SW 1271 (cell line): ENCODE data around the gene KCMF1.

ENCODE experiments used
- DNase-seq, 2 experiments: peaks; one replicate each; lab custom pipeline; 2025; lab: John Stamatoyannopoulos, UW

KCMF1 gene

DNA sequence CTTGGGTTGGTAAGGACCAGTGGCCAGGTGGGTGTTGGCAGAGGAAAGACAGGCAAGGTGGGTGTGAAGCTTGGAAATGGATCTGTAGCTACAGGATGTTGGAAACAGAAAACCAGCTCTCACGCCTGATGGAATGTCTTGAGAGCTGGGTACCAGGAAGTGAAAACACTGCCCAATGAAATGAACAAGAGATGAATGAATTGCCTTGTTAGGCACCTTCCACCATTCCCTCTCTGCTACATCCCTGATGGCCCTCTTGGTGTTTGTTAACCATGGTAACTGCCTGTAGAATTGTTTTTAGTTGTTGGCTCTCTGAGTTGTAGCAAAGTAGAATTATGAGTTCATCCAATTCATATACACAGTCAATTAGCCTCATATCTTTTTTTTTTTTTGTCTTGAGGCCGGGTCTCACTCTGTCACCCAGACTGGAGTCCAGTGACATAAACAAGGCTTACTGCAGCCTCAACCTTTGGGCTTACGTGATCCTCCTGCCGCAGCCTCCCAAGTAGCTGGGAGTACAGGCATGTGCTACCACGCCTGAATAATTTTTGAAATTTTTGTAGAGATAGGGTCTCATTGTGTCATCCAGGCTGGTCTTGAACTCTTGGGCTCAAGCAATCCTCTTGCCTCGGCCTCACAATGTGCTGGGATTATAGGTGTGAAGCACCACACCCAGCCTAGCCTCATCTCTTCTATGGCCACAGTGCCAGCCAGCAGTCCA is 9.5 kb downstream of the KCMF1 start:
- peak in 1 of 2 experiments; percentile 28 for DNase-seq

GRCh38 chr2:84986018-84986417 is 15.1 kb downstream of the KCMF1 start:
- DNase-seq = no peak

GRCh38 chr2:84989422-84989821 is 18.5 kb downstream of the KCMF1 start:
- DNase-seq = no peak

GRCh38 chr2:84989927-84990326 is 19.0 kb downstream of the KCMF1 start:
- DNase-seq = no peak

- peak in 1 of 2 experiments; percentile 23 for DNase-seq
These were observed 20.6 kb downstream of the KCMF1 start for GRCh38 chr2:84991404-84992160.

DNA sequence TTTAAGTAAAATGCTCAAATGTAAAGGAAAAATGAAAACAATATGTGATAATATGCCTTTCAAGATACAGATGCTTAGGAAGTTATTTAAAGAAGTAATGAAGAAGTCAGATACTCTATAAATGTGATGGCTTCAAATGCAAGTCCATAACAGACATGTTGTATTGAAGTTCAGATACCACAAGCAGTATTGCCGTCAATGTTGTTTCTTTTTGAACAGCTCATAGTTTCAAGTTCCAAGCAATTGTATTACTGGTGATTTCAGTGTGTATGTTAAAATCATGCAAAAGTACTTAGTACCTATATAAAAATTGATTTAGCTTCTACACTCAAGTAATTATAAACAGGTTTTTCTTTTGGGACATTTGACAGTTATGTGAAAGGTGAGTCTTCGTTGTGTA is 24.9 kb downstream of the KCMF1 start:
- DNase-seq = no peak

DNA sequence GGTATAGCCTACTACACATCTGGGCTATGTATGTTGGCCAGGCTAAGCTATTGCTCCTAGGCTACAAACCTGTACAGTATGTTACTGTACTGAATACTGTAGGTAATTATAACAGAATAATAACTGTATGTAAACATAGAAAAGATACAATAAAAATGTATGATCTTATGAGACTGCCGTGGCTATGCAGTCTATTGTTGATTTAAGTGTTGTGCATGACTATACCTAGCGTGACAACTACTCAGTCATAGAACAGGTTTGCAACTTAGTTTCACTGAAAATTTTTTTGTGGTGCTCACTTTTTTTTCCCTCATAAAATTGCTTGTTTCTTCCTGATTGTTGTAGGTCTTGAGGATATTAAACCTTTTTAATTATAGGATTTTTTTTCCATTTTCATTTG is 25.9 kb downstream of the KCMF1 start:
- DNase-seq = no peak

DNA sequence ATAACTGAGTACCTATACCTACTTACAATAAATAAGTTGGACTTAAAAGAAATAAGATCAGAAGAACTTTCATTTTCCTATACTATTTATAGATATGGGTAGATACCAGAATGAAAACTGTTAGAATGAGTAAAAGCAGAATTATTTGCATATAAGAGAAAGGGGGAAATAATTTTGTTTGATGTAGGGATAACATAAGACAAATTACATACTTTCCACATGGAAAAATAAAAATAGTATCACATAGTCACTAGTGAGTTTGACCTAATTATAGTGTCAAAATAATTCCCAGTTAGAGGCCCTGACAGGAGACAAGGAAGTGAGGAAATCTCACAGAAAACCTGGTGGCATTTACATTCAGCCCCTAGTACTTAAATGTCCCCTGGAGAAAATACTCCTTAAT is 28.6 kb downstream of the KCMF1 start:
- no peak for DNase-seq

- no peak for DNase-seq
These were observed 30.6 kb downstream of the KCMF1 start for GRCh38 chr2:85001595-85001994.

DNA sequence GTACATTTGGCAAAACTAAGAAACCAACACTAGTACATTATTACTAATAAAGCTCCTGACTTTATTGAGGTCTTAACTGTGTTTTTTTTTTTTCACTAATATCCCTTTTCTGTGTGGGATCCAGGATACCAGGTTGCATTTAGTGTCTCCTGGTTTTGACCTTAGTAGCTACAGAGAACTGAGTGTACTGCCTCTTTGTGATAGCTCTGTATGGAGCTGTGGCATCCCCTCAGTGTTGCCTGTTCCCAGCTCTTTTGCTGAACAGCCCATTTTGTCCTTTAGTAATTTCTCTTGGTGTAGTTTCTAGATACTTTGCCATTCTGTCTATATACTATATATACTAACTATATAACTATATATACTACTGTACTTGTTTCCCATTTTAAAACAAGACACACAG is 31.6 kb downstream of the KCMF1 start:
- DNase-seq = no peak

DNA sequence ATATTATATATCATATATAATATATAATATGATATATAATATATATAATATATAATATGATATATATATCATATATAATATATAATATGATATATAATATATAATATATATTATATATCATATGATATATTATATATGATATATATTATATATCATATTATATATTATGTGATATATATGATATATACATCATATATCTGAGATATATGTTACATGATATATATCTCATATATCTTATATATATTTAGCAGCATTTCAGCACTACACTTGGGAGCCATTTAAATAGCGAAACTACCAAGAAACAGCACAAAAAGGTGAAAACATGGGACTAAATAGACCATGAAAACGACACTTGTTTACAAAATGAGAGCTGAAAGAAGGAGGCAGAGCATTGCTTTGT is 37.3 kb downstream of the KCMF1 start:
- DNase-seq = no peak

DNA sequence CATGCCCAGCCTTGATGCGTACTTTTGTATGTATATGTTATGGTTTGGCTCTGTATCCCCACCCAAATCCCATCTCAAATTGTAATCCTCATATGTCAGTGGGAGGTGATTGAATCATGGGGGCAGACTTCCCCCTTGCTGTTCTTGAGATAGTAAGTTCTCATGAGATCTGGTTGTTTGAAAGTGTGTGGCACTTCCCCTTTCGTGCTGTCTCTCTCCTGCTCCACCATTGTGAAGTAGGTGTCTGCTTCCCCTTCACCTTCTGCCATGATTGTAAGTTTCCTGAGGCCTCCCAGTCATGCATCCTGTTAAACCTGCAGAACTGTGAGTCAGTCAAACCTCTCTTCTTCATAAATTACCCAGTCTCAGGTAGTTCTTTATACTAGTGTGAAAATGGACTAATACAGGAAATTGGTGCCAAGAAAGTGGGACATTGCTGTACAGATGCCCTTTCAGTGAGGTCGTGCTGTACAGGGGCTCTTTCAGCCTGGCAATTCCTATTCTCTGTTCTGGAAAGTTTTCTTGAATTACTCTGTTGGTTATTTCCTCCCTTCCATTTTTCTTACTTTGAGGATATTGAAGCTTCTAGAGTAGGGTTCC is 38.2 kb downstream of the KCMF1 start:
- no peak for DNase-seq

DNA sequence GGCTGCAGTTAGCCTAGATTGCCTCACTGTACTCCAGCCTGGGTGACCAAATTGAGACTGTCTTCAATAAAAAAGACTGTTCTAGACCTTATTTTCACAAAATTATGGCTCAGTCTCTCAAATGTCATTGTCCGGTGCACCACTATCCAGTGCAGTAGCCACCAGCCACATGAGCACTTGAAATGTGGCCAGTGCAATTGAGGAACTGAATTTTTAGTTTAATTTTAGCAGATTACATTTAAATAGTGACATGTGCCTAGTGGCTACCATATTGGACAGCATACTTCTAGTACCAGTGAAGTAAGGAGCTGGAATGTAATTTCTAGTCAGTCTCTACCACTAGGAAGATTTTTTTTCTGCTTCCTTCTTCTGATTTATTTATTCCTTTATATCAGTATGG is 39.4 kb downstream of the KCMF1 start:
- no peak for DNase-seq

GRCh38 chr2:85011098-85011497 is 40.1 kb downstream of the KCMF1 start:
- DNase-seq = no peak

GRCh38 chr2:85011747-85012146 is 40.8 kb downstream of the KCMF1 start:
- no peak for DNase-seq

GRCh38 chr2:85012431-85012830 is 41.5 kb downstream of the KCMF1 start:
- DNase-seq = no peak

DNA sequence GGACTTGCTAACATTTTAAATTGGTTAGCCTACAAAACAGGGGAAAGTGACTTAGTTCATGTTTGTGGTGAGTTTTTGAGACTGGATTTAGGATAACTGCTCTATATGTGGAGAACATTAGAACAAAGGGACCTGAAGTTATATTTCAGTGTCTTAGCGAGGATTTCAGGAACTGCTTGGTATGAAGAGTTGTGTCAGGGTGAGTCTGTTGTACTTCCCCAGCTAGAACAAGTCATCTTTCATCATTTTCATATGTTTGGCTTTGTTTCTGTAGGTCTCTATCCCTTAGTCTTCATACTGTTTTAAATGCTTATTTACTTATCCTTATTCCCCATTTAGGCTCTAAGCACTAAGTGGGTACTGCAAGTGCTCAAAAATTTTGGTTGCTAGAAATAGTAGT is 41.9 kb downstream of the KCMF1 start:
- DNase-seq = no peak

- DNase-seq = no peak
These were observed 44.8 kb downstream of the KCMF1 start for GRCh38 chr2:85015653-85016360.

- no peak for DNase-seq
These were observed 45.5 kb downstream of the KCMF1 start for GRCh38 chr2:85016446-85016845.

DNA sequence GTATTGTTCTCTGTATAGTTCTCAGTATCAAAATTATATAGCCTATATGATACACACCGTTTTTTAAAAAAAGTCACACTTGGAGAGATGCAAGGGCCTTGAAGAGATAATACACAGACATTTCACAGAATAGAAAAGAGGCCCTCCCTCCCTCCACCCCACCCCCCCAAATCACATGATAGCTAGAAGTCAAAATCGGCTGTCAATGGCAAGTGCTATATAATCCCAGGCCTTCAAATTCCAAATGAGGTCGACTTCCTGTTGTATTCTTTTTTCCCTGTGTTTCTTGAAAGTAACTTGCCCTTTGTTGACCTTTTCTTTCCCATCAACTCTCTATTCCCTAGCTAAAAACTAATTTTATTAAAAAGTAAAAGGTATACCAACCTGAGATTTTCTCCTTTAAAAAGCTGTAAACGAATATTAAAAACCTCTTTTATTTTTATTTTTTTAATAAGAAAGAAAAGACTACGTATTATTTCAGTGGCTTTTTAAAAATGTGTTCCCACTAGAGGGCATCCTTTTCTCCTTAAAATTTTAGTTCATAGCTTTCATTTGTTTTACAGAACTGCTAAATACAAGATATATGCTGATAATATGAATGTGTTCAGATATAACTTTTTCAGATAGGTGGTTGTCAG is 46.6 kb downstream of the KCMF1 start:
- DNase-seq = peak in 1 of 2 experiments; percentile 54

DNA sequence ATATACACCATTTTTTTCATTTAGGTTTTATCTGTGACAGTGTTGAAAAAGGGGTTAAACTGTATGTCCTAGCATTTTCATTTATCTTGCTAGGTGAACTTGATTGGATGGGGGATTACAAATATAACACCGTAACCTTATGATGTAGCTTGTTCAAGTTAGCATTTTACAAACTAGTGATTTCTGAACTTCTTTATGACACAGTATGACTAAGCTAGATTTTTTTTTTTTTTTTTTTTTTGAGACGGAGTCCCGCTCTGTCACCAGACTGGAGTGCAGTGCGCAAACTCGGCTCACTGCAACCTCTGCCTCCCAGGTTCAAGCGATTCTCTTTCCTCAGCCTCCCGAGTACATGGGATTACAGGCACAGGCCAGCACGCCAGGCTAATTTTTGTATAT is 47.1 kb downstream of the KCMF1 start:
- no peak for DNase-seq

DNA sequence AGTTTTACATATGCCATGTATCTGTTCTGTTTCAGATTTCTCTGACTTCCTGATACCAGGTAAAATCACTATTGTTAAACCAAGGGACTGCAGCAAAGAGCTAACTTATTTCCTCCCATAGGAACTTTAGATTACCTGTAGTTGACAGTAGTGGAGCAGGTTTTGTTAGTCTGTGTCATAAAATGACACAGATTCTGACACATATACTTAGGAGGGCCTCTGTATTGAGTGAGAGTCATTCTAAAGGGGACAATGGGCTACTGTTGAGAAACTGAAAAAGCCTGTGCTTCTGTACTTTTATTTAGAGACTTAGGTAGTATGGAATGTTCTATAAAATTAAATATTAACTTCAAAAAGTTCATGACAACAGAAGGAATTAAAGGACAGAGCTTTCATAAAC is 48.2 kb downstream of the KCMF1 start:
- DNase-seq = no peak
